Cerebellar cortex (tissue), 1 donor: ENCODE results near the gene TRIM9.

Experiments
- DNase-seq: peaks from one replicate; pipeline ENCODE4 v3.0.0-alpha.2; 2015; ENCODE audit warnings: low spot score

TRIM9 gene

GRCh38 chr14:51094901-51095853 is at the start of gene TRIM9:
Gene TRIM9 (minus strand): TSS chr14:51095105. CDS start chr14:51094939, 166 bp downstream.
- peak; percentile 97 for DNase-seq

DNA sequence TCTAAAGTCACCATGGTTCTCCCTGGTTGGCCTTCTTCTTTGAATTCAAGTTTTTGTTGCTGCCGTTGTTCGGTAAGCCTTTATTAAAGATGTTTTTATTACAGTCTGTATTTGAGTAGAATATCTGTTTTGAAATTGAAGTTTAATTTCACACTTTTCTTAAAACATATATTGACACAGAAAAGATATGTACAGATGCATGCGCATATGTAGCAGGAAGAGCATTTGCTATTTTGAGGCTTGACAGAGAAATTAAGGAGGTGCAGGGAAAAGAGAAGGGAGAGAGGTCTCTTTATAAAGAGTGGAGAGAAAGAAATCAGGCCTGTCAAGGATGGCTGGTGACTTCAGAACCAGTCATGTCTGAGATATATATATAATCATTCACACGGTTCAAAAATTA is 46.0 kb upstream of the TRIM9 start:
- DNase-seq: no peak

- DNase-seq: no peak
Observed at GRCh38 chr14:51140338-51140737, 45.4 kb upstream of the TRIM9 start.

- DNase-seq: no peak
Observed at GRCh38 chr14:51139121-51139681, 44.3 kb upstream of the TRIM9 start.

GRCh38 chr14:51138404-51139103 is 43.6 kb upstream of the TRIM9 start:
- DNase-seq: no peak

GRCh38 chr14:51131516-51131915 is 36.6 kb upstream of the TRIM9 start:
- DNase-seq: no peak

- no peak for DNase-seq
Observed at GRCh38 chr14:51129130-51129529, 34.2 kb upstream of the TRIM9 start.

DNA sequence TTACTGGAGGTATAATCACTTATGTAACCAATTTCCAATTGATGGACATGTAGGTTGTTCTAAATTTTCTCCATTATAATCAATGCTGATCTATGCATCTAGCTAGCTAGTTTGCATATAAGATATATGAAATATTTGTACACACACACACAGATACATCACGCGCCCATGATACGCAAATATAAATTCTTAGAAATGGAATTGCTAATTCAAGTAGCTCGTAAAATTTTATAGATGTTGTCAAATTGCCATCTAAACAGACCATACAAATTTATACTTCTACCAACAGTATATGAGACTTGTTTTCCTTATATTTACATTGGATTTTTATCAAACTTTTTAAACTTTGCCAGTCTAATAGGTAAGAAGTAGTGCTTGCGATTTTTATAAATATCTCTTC is 29.1 kb upstream of the TRIM9 start:
- no peak for DNase-seq

DNA sequence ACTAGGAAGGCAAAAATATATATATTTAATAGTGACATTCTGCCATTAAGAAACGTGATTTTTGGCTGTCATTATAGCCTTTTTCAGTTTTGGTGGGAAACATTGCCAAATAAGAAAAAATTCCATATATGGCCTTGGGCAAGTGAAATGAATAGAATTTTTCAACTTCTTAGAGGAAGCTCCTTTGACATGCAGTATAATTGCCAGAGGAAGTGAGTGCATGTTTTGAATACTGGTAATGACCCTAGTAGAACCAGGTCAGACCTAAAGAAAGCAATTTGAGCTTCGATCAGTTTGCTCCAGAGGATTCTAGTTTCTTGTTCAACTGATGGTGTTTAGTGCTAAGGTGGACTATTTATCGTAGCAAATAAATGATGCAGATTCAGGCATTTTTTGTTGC is 26.2 kb upstream of the TRIM9 start:
- no peak for DNase-seq

GRCh38 chr14:51119411-51120051 is 24.6 kb upstream of the TRIM9 start:
- DNase-seq: no peak

GRCh38 chr14:51118993-51119392 is 24.1 kb upstream of the TRIM9 start:
- no peak for DNase-seq

- no peak for DNase-seq
Observed at GRCh38 chr14:51117593-51117992, 22.7 kb upstream of the TRIM9 start.

GRCh38 chr14:51116682-51117081 is 21.8 kb upstream of the TRIM9 start:
- DNase-seq: no peak

DNA sequence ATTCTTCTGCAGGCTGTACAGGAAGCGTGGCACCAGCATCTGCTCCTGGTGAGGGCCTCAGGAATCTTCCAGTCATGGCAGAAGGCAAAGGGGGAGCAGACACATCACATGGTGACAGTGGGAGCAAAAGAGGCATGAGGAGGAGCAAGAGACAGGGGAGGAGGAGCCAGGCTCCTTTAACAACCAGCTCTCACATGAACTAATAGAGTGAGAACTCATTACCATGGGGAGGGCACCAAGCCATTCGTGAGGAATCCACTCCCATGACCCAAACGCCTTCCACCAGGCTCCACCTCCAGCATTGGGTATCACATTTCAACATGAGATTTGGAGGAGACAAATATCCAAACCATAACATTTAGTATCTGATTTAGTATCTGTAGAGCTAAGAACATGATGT is 14.7 kb upstream of the TRIM9 start:
- no peak for DNase-seq

- no peak for DNase-seq
Observed at GRCh38 chr14:51107801-51108200, 12.9 kb upstream of the TRIM9 start.

DNA sequence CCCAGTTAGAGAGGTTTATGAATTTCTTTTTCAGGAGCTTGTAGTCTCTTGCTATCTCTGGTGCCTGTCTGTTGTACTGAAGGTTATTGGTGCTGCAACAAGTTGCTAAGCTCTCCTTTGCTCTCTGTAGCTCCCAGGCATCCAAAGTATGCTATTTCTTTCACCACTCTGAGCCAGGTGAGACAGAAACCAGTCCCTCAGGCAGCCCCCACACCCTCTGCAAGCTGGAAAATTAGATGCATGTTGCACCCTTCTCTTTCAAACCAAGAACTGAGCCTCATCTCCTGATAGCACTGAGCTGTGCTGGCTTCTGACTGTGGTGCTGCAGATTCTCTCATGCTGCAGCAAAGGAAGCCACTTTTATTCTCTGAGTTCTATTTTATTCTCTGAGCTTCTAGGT is 9.6 kb upstream of the TRIM9 start:
- no peak for DNase-seq

GRCh38 chr14:51097287-51097686 is 2.4 kb upstream of the TRIM9 start:
- DNase-seq: no peak

DNA sequence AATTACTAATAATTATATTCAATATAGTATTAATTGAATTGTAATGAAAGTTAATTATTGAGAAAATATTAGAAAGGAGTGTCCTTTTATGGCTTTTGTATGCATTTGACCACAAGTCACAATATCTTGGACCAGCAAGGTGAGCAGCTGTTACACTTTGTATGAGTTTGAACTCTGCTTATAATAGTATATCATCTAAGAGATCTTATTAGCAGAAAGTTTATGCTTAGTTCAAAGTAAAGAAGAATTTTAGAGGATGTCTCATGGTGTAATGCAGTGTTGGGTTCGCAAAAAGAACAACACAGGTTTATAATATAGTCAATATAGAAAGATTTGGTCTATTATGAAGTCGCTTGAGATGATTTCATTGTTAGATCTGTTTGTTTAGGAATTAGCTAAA is 2.0 kb upstream of the TRIM9 start:
- no peak for DNase-seq

GRCh38 chr14:51095854-51096823 is 1.2 kb upstream of the TRIM9 start:
- peak; percentile 67 for DNase-seq

- no peak for DNase-seq
Observed at GRCh38 chr14:51094282-51094821, 553 bp downstream of the TRIM9 start.
